Measurements from ENCODE around the gene TSHR.

GRCh38 chr14:81103443-81103842 is 148.0 kb downstream of the TSHR start:
- no peak for TF ChIP-seq CTCF (IDR thresholded peaks at IDR 0.05)
- no peak for TF ChIP-seq EZH2 (IDR thresholded peaks at IDR 0.05)
- no peak for TF ChIP-seq EZH2phosphoT487 (IDR thresholded peaks at IDR 0.05)
